Dendritic cell treated with granulocyte-macrophage colony-stimulating factor and Interleukin-4, amounts not matched to agents 40 ng/mL and 50 ng/mL, for 4 days (primary cell): ENCODE results near the gene FIGNL2.
A peak's percentile ranks its signal among the peaks of the same experiment; 100 is the strongest.
"Not testable (repeated sequence)": the region's sequence is repeated elsewhere in the genome, so short reads cannot be mapped to it uniquely, and the experiment has no call there.

Experiments used
- H3K27ac Mint-ChIP-seq: one replicate; pipeline ENCODE4 v1.8.0; 2022; ENCODE audit warnings: mild to moderate bottlenecking, mixed read lengths
- H3K27me3 Mint-ChIP-seq: one replicate; pipeline ENCODE4 v1.8.0; 2022; ENCODE audit warnings: mild to moderate bottlenecking, mixed read lengths
- H3K36me3 Mint-ChIP-seq: one replicate; pipeline ENCODE4 v1.8.0; 2022; ENCODE audit warnings: low read depth, mixed read lengths
- H3K4me1 Mint-ChIP-seq: one replicate; pipeline ENCODE4 v1.8.0; 2022; ENCODE audit warnings: low read depth, mixed read lengths
- H3K4me3 Mint-ChIP-seq: one replicate; pipeline ENCODE4 v1.8.0; 2022; ENCODE audit warnings: mild to moderate bottlenecking, moderate library complexity, mixed read lengths
- H3K9me3 Mint-ChIP-seq: one replicate; pipeline ENCODE4 v1.8.0; 2022; ENCODE audit warnings: mixed read lengths
- intact Hi-C: fragments of 100-400 bp; cut with micrococcal nuclease; formaldehyde crosslinking; loops from one replicate; pipeline ENCODE4 v1.15.0; 2022

The FIGNL2 gene

DNA sequence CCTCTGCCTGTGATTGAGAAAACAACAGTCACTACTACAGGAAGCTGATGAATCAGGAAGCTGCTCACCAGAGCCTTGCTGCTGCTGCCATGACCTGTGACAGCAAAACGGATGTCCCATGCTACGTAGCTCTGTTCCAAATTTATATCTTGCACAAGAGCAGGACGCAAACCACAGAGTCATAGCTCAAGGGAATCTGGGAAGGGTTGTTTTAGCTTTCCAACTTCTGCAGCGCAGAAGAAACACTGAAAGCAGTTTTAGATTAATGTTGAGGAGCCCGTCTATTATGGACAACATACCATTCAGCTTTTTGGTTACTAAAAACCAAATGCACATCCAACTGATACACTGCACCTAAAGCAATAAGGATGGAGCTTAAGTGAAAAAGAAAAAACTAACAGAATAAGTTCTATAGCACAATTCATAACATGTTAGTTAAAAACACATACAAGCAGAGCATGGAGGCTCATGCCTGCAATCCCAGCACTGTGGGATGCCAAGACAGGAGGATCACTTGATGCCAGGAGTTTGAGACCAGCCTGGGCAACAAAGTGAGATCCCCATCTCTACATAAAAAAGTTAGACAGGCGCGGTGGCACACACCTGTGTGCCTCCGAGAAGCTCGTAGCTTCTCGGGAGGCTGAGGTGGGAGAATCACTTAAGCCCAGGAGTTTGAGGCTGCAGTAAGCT, 37.6 kb upstream of the FIGNL2 start:
- no peaks in the 10 kb centered on the region for H3K36me3 Mint-ChIP-seq
- intact Hi-C loops: no loop called here
- H3K27ac Mint-ChIP-seq: peak overlapping the region; percentile 70
- H3K4me1 Mint-ChIP-seq: peaks cover 69% of the 10 kb centered on the region
- H3K27me3 Mint-ChIP-seq: peaks cover 11% of the 10 kb centered on the region
- no peak overlapping the region for H3K4me3 Mint-ChIP-seq
- peaks cover 8% of the 10 kb centered on the region for H3K9me3 Mint-ChIP-seq

DNA sequence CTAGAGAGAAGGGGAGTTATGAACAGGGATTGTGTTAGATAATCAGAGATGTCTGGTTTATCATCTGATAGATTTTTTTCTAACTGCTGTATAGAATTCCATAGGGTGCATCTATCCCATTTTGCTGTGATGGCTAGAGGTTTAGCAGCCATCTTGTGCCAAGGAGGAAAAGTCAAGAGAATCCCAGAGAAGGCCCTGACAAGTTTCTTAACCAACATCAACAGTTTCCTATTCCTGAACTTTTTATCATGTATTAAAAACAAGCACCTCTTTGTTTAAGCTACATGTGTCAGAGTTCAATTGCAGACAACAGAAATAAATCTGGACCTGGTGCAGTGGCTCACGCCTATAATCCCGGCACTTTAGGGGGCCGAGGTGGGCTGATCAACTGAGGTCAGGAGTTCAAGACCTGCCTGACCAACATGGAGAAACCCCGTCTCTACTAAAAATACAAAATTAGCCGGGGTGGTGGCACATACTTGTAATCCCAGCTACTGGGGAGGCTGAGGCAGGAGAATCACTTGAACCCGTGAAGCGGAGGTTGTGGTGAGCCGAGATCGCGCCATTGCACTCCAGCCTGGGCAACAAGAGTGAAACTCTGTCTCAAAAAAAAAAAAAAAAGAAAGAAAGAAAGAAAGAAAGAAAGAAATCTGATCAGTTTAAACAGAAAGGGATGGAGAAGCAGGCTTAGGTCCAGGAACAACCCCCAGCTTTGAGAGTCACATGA, 36.9 kb upstream of the FIGNL2 start:
- H3K9me3 Mint-ChIP-seq, H3K4me3 Mint-ChIP-seq, H3K36me3 Mint-ChIP-seq, intact Hi-C loops: not testable (repeated sequence)
- Mint-ChIP-seq H3K4me1 (peaks cover 68% of the 10 kb centered on the region), H3K27me3 (peaks cover 11% of the 10 kb centered on the region), H3K27ac (peak overlapping the region; percentile 70)

DNA sequence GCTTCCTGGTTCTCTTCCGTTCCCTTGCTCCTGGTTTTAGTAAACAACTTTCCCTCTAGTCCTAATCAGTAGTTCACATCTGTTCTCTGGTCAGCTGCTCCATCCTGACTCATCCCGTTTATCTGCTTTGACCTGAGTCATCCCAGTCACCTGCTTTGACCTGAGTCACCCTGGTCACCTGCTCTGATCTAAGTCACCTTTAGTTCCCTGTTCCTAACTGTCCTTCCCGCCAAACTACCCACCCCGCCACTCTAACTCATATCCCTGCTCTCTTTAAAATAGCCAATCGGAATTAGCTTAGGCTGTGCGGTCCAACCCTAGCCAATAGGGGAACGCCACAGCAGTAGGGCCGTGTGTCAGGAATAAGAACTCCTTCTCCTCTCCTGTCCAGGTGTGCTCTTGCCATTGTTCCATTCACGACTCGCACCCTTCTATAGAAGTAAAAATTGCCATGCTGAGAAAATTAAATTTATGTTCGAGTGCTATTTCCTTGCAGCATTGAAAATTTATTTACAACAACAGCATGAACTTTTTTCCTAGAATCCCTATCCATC, 36.2 kb upstream of the FIGNL2 start:
- intact Hi-C loops: no loop called here
- Mint-ChIP-seq H3K27ac (no peak overlapping the region), H3K4me1 (peaks cover 61% of the 10 kb centered on the region), H3K9me3 (peaks cover 8% of the 10 kb centered on the region), H3K36me3 (no peaks in the 10 kb centered on the region), H3K4me3 (no peak overlapping the region), H3K27me3 (peaks cover 11% of the 10 kb centered on the region)

DNA sequence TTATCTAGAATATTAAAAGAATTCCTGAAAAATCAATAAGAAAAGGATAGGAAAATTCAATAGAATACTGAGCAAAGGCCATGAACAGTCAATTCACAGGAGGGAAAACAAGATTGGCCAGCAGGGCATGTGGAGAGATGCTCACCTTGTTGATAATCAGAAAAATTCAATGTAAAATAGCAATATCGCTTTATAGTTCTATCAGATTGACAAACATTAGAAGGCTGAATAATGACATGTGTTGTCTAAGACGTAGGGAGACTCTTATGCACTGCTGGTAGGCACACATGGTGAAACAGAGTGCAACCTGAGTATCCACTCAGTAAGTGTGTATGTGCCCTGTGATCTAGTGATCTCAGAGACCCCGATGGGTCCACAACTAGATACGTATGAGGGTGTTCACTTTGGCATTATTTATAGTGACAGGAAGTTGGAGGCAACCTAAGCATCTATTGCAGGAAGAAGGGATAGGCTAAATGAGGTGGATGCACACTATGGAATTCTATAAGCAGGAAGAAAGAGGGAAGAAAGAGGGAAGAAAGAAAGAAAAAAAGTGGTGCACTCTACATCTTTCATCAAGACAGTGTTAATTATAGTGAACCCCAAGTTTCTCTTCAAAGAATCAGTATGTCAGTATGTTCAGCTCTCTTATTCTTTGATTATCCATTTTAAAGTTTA, 35.6 kb upstream of the FIGNL2 start:
- Mint-ChIP-seq H3K27ac (no peak overlapping the region), H3K4me3 (no peak overlapping the region), H3K9me3 (peaks cover 8% of the 10 kb centered on the region), H3K27me3 (peaks cover 8% of the 10 kb centered on the region), H3K4me1 (peaks cover 56% of the 10 kb centered on the region), H3K36me3 (no peaks in the 10 kb centered on the region)
- intact Hi-C loops: no loop called here

DNA sequence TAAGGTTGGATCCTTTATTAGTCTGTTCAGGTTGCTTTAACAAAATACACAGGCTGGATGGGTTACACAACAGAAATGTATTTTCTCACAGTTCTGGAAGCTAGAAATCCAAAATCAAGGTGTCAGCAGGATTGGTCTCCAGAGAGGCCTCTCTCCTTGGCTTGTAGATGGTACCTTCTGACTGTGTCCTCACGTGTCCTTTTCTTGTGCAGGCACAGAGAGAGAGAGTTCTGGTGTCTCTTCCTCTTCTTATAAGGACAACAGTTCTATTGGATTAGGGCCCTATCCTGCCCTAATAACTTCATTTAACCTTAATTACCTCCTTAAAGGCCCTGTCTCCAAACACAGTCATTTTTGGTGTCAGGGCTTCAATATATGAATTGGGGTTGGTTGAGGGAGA, 34.8 kb upstream of the FIGNL2 start:
- peaks cover 54% of the 10 kb centered on the region for H3K4me1 Mint-ChIP-seq
- no peaks in the 10 kb centered on the region for H3K36me3 Mint-ChIP-seq
- intact Hi-C loops: no loop called here
- no peak overlapping the region for H3K27ac Mint-ChIP-seq
- H3K9me3 Mint-ChIP-seq: peaks cover 8% of the 10 kb centered on the region
- no peak overlapping the region for H3K4me3 Mint-ChIP-seq
- peaks cover 7% of the 10 kb centered on the region for H3K27me3 Mint-ChIP-seq

DNA sequence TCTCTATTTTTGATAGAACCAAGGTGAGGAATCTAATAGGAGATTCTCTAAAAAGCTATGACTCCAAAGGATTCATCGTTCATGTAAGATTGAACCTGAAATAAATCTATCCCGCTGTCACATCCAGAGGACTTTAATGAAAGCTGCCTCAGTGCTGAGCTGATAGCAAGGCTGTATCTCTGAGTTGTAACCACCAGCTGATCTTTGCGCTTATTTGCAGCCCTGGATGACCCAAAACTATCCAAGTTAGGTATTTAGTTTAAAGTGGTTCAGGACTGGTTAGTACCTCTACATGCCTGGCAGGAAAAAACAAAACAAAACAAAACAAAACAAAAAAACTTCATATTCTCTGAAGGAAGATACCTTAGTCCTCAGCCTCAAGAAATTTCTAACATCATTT, 30.6 kb upstream of the FIGNL2 start:
- Mint-ChIP-seq H3K27me3 (peaks cover under 1% of the 10 kb centered on the region), H3K9me3 (peaks cover 8% of the 10 kb centered on the region), H3K4me1 (peaks cover 17% of the 10 kb centered on the region), H3K4me3 (no peak overlapping the region), H3K36me3 (no peaks in the 10 kb centered on the region), H3K27ac (no peak overlapping the region)
- intact Hi-C loops: loop anchor here (5.0 kb wide), 1 partner anchor 347 kb away; no protein-coding TSS in a partner anchor

DNA sequence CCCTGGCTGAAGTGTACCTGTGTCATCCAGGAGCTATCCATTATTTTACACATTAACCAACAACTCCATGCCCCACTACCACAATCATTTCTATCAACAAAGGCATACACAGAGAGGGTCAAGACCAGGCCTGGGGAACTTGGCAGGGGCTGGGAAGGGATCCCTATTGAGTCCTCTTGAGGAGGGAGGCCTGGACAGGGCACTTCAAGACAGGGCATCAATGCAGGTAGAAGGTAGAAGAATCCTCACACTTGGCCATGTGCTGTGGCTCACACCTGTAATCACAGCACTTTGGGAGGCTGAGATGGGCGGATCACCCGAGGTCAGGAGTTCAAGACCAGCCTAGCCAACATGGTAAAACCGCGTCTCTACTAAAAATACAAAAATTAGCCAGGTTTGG, 26.0 kb upstream of the FIGNL2 start:
- H3K4me3 Mint-ChIP-seq: no peak overlapping the region
- H3K27me3 Mint-ChIP-seq: peaks cover 17% of the 10 kb centered on the region
- H3K9me3 Mint-ChIP-seq: no peaks in the 10 kb centered on the region
- H3K36me3 Mint-ChIP-seq: no peaks in the 10 kb centered on the region
- intact Hi-C loops: loop anchor here (2.0 kb wide), 1 partner anchor 46 kb away; no protein-coding TSS in a partner anchor
- peaks cover 30% of the 10 kb centered on the region for H3K4me1 Mint-ChIP-seq
- H3K27ac Mint-ChIP-seq: no peak overlapping the region

DNA sequence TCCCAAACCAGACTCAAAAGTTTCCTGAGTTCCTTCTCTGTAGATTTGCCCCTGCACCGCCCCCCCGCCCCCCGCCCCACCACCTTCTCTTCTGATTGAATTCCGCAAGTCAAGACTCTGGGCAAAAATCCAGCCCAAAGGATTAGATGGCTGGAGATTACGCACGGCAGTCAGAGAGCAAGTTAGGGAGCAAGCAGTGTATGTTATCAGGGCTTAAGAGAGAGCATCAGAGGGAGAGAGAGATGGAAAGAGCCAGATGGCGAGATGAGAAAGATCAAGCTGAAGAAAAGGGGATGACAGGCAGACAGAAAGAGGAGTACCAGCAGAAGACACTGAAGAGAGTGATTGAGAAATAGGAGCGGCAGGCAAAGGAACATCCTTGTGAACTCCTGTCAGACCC, 25.5 kb upstream of the FIGNL2 start:
- Mint-ChIP-seq H3K4me1 (peaks cover 35% of the 10 kb centered on the region), H3K36me3 (no peaks in the 10 kb centered on the region), H3K4me3 (no peak overlapping the region), H3K27me3 (peaks cover 20% of the 10 kb centered on the region), H3K9me3 (no peaks in the 10 kb centered on the region), H3K27ac (no peak overlapping the region)
- intact Hi-C loops: loop anchor here (2.0 kb wide), 1 partner anchor 45 kb away; no protein-coding TSS in a partner anchor

DNA sequence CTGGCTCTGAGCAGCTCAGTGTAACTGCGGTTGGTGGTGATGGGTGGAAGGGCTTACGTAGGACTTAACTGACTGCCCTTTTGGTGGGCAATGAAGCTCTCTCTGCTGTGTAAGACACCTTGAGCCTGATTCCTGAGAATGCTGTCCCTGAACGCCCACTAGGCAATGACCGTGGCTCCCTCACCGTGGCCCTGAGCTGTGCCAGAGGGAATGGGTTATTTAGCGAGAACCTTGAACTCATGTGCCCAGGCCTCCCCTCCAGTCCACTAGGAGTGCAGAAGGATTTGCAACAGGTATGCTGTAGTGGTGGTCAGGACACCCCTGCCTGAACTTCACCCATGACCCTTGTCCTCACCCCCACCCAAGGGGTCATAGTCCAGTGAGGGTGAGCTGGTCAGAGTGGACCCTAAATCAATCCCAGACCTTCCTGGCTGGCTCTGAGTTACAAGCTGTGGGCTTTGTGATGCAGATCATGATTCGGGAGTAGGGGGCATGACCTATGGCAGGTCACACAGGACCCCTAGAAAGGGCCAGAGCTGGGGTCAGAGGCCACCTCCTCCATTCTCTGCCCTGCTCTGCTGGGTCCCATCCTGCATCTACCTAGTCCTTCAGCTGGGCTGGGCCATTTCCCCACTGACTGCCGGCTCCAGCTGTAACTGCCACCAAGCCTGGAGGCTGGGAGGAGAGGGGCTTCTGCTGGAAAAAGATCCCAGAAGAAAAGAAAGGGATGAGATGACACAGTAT, 24.9 kb upstream of the FIGNL2 start:
- Mint-ChIP-seq H3K4me3 (no peak overlapping the region), H3K9me3 (no peaks in the 10 kb centered on the region), H3K36me3 (no peaks in the 10 kb centered on the region), H3K27ac (no peak overlapping the region), H3K27me3 (peaks cover 25% of the 10 kb centered on the region), H3K4me1 (peaks cover 41% of the 10 kb centered on the region)
- intact Hi-C loops: no loop called here

DNA sequence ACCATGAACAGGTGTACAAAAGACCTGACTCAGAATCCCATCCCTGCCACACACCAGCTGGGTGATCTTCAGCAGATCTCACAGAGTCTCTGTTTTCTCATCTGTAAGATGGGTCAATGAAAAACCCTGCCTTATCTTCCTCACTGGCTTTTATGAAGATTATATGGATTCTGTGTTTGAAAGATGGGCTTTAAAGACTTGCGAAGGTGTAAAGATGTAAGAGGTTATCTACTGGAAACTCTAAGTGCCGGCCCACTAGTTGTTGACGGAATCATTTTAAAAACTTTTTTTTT, 24.1 kb upstream of the FIGNL2 start:
- H3K36me3 Mint-ChIP-seq: no peaks in the 10 kb centered on the region
- H3K27me3 Mint-ChIP-seq: peaks cover 32% of the 10 kb centered on the region
- H3K4me3 Mint-ChIP-seq: no peak overlapping the region
- H3K27ac Mint-ChIP-seq: no peak overlapping the region
- intact Hi-C loops: no loop called here
- peaks cover 49% of the 10 kb centered on the region for H3K4me1 Mint-ChIP-seq
- no peaks in the 10 kb centered on the region for H3K9me3 Mint-ChIP-seq

DNA sequence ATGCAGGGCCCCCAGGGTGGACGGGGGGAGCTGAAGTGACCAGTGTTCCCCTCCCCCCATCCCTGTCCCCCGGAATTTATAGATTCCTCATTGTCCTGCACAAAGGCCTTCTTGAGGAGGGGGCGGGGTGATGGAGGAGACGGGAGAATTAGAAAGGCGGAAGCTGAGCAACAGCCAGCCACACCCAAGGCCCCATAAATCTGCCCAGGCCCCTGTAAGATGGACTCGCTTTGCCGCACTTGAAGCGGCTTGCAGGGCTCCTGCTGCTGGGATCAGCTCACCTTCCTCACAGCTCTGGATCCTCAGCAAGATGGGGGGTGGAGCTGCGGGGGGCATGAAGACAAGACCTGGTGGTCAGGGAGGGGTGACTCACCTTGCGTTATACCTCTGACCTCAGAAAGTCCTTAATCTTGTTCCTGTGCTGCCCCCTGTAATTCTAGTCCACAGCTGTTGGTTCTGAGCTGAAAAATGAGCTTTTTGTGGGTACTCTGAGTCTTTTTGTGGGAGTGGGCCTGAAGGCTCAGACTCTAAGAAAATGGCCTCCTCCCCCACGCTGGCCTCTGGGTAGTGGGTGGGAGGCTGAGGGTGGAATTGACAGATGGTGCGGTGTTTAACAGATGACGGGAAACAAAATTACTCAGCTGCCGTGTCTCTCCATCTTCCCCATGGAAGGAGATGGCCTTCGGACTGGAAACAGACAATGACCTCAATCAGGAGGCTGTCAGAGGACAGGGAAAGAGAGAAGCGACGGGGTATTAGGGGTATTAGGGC, 23.6 kb upstream of the FIGNL2 start:
- Mint-ChIP-seq H3K4me1 (peaks cover 54% of the 10 kb centered on the region), H3K36me3 (no peaks in the 10 kb centered on the region), H3K27ac (no peak overlapping the region), H3K27me3 (peaks cover 37% of the 10 kb centered on the region), H3K9me3 (no peaks in the 10 kb centered on the region), H3K4me3 (no peak overlapping the region)
- intact Hi-C loops: no loop called here

DNA sequence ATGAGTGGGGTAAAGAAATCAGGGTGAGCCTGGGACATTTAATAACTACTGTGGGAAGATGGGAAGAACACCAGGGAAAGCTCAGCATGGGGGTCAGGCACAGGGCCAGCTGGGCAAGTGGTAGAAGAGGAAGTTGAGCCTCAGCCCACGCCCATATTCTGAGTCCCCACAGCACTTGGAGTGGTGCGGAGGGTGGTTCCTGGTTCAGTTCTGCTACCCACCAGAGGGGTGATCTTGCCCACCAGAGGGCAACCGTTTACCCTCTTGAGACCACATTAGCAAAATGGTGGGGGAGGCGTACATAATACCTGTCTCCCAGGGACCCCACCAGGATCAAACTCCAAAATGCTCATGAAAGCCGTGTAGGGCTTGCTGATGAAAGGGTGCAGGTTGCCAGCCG, 22.6 kb upstream of the FIGNL2 start:
- Mint-ChIP-seq H3K4me1 (peaks cover 55% of the 10 kb centered on the region), H3K4me3 (no peak overlapping the region), H3K9me3 (no peaks in the 10 kb centered on the region), H3K27ac (no peak overlapping the region), H3K27me3 (peaks cover 38% of the 10 kb centered on the region), H3K36me3 (no peaks in the 10 kb centered on the region)
- intact Hi-C loops: no loop called here

DNA sequence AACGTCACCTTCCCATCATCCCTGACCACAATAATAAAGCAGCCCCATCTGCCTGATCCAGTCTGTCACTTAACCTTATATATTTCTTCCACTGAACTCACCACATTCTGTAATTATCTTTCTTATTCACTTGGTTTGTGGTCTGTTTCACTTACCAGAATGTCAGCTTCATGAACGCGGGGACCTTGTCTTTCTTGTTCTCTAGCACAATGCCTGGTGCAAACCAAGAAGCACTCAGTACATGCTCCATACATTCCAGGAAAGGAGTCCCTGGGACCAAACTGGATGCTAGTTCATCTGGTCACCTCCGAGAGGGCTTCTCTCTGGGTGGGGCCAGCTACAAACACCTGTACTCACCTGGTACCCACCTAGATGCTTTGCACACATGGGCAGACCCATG, 22.0 kb upstream of the FIGNL2 start:
- Mint-ChIP-seq H3K4me1 (peaks cover 55% of the 10 kb centered on the region), H3K27me3 (peaks cover 40% of the 10 kb centered on the region), H3K9me3 (no peaks in the 10 kb centered on the region), H3K4me3 (peak overlapping the region; percentile 6), H3K36me3 (no peaks in the 10 kb centered on the region), H3K27ac (no peak overlapping the region)
- intact Hi-C loops: no loop called here
